SK-N-SH treated with all-trans-retinoic acid at 6 μM for 48 hours (cell line): ENCODE results near the gene CRY1.

Experiments
- ARNTL ChIP-seq: fragments of 450-650 bp; formaldehyde crosslinking; IDR thresholded peaks from 2 replicates; pipeline ENCODE4 v1.5.0; 2020; ENCODE audit warnings: low read depth, mild to moderate bottlenecking, moderate library complexity, borderline replicate concordance
- CSDC2 ChIP-seq: fragments of 250-450 bp; sonication (Bioruptor Pico); IDR thresholded peaks from 2 replicates; pipeline ENCODE4 v1.5.0; 2020; ENCODE audit warnings: mild to moderate bottlenecking, moderate library complexity
- PPARA ChIP-seq: fragments of 250-450 bp; sonication (Bioruptor Pico); IDR thresholded peaks from 2 replicates; pipeline ENCODE4 v1.5.0; 2020; ENCODE audit warnings: mild to moderate bottlenecking, borderline replicate concordance
- TSHZ2 ChIP-seq: fragments of 250-450 bp; sonication (Bioruptor Pico); IDR thresholded peaks from 2 replicates; pipeline ENCODE4 v1.5.0; 2020; ENCODE audit warnings: mild to moderate bottlenecking, moderate library complexity
- ZFP3 ChIP-seq: fragments of 250-450 bp; sonication (Bioruptor Pico); IDR thresholded peaks from 2 replicates; pipeline ENCODE4 v1.5.0; 2020; ENCODE audit warnings: mild to moderate bottlenecking, moderate library complexity
- ZFP30 ChIP-seq: fragments of 450-650 bp; formaldehyde crosslinking; IDR thresholded peaks from 2 replicates; pipeline ENCODE4 v1.5.0; 2022; ENCODE audit warnings: mild to moderate bottlenecking, moderate library complexity
- TF ChIP-seq, protein P1 (sequence below): fragments of 250-450 bp; sonication (Bioruptor Pico); IDR thresholded peaks from 2 replicates; pipeline ENCODE4 v1.8.0; 2021; ENCODE audit warnings: low read depth, mild to moderate bottlenecking, moderate library complexity, borderline replicate concordance
- TF ChIP-seq, protein P2 (sequence below): fragments of 250-450 bp; sonication (Bioruptor Pico); IDR thresholded peaks from 2 replicates; pipeline ENCODE4 v1.8.0; 2020; ENCODE audit warnings: mild to moderate bottlenecking, moderate library complexity, borderline replicate concordance

GRCh38 chr12:107108995-107109508 is 15.7 kb upstream of the CRY1 start:
- TF ChIP-seq, protein P1, sequence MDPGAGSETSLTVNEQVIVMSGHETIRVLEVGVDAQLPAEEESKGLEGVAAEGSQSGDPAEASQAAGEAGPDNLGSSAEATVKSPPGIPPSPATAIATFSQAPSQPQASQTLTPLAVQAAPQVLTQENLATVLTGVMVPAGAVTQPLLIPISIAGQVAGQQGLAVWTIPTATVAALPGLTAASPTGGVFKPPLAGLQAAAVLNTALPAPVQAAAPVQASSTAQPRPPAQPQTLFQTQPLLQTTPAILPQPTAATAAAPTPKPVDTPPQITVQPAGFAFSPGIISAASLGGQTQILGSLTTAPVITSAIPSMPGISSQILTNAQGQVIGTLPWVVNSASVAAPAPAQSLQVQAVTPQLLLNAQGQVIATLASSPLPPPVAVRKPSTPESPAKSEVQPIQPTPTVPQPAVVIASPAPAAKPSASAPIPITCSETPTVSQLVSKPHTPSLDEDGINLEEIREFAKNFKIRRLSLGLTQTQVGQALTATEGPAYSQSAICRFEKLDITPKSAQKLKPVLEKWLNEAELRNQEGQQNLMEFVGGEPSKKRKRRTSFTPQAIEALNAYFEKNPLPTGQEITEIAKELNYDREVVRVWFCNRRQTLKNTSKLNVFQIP: no peak
- TF ChIP-seq PPARA (CRISPR knock-in tag) (no peak), CSDC2 (no peak), ZFP3 (no peak), ARNTL (CRISPR knock-in tag) (no peak), TSHZ2 (CRISPR knock-in tag) (no peak), ZFP30 (no peak)
- TF ChIP-seq, protein P2, sequence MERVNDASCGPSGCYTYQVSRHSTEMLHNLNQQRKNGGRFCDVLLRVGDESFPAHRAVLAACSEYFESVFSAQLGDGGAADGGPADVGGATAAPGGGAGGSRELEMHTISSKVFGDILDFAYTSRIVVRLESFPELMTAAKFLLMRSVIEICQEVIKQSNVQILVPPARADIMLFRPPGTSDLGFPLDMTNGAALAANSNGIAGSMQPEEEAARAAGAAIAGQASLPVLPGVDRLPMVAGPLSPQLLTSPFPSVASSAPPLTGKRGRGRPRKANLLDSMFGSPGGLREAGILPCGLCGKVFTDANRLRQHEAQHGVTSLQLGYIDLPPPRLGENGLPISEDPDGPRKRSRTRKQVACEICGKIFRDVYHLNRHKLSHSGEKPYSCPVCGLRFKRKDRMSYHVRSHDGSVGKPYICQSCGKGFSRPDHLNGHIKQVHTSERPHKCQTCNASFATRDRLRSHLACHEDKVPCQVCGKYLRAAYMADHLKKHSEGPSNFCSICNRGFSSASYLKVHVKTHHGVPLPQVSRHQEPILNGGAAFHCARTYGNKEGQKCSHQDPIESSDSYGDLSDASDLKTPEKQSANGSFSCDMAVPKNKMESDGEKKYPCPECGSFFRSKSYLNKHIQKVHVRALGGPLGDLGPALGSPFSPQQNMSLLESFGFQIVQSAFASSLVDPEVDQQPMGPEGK (CRISPR knock-in tag): no peak
